Measurements from ENCODE around the gene C2CD2L. TPM values are rescaled to one million over a fixed set of nuclear protein-coding genes. Genes with fewer than 3 reads are reported as not detected.

The C2CD2L gene
- total and polyA plus RNA-seq, 4 donors: 2.5 to 6.3 (median 4.8) TPM

GRCh38 chr11:119149786-119150275 is 42.7 kb downstream of the C2CD2L start:
- Histone ChIP-seq H3K9me3 (ENCODE audit: control insufficient read depth in 4 of 4, low read length in 3 of 4) (no peaks in the 10 kb centered on the region), H3K4me3 (ENCODE audit: low read depth in 1 of 3, low read length in 3 of 3) (peak overlapping the region in 1 of 3 donors; percentile 62), H3K36me3 (ENCODE audit: control insufficient read depth in 4 of 4, insufficient read depth in 3 of 4, low read depth in 1 of 4, low read length in 3 of 4) (no peaks in the 10 kb centered on the region), H3K9ac (ENCODE audit: low read depth in 1 of 2, low read length in 2 of 2) (no peak overlapping the region), H3K4me1 (ENCODE audit: control insufficient read depth in 4 of 4, insufficient read depth in 4 of 4, low read length in 3 of 4) (peaks cover 2 to 16% (median 11%) of the 10 kb centered on the region in 4 donors), H3K27ac (ENCODE audit: low read depth in 1 of 2, low read length in 2 of 2) (no peak overlapping the region), H3K27me3 (ENCODE audit: control insufficient read depth in 4 of 4, insufficient read depth in 4 of 4, low read length in 3 of 4) (peaks cover 0 to 4% (median 0%) of the 10 kb centered on the region in 4 donors)
- TF ChIP-seq RAD21 (IDR thresholded peaks at IDR 0.05): no peak
- no peak for TF ChIP-seq TAF1 (conservative IDR thresholded peaks at IDR 0.05)
- TF ChIP-seq GABPA (IDR thresholded peaks at IDR 0.05 in 1 of 2, conservative IDR thresholded peaks at IDR 0.05 in 1 of 2): no peak
- no peak for TF ChIP-seq HNF4A (conservative IDR thresholded peaks at IDR 0.05)
- TF ChIP-seq NR2F2 (IDR thresholded peaks at IDR 0.05): no peak
- no peak for TF ChIP-seq MAX (IDR thresholded peaks at IDR 0.05)
- no peak for TF ChIP-seq ATF3 (IDR thresholded peaks at IDR 0.05)
- TF ChIP-seq SP1 (IDR thresholded peaks at IDR 0.05): no peak
- TF ChIP-seq YY1 (IDR thresholded peaks at IDR 0.05): no peak
- no peak for TF ChIP-seq JUND (IDR thresholded peaks at IDR 0.05)
- no peak for TF ChIP-seq FOXA2 (IDR thresholded peaks at IDR 0.05)
- no peak for TF ChIP-seq ZBTB33 (IDR thresholded peaks at IDR 0.05)
- TF ChIP-seq CTCF (IDR thresholded peaks at IDR 0.05; ENCODE audit: low read depth, low read length, missing input control): no peak
- no peak for TF ChIP-seq EGR1 (IDR thresholded peaks at IDR 0.05; ENCODE audit: low read depth in 2 of 2)
- no peak for TF ChIP-seq RXRA (IDR thresholded peaks at IDR 0.05)
- TF ChIP-seq REST (IDR thresholded peaks at IDR 0.05): no peak
- no peak for TF ChIP-seq FOXA1 (IDR thresholded peaks at IDR 0.05)
- no peak for TF ChIP-seq HNF4G (IDR thresholded peaks at IDR 0.05)
- 28% methylated on average over 33 of the region's 33 CpGs for WGBS
- no peak for DNase-seq (ENCODE audit: low spot score)

All from liver (tissue), 9 donors.